ENCODE results near the gene NACAD. TPM values are rescaled to one million over a fixed set of nuclear protein-coding genes. Genes with fewer than 3 reads are reported as not detected.

NACAD gene
- total RNA-seq, 1 donor from 2014 or later: 21.9 TPM

- no peak for TF ChIP-seq CTCF (IDR thresholded peaks at IDR 0.05)
- H3K27ac Mint-ChIP-seq (ENCODE audit: unreplicated experiment): no peak overlapping the region
- H3K4me1 Mint-ChIP-seq (ENCODE audit: low read depth): peaks cover 6% of the 10 kb centered on the region
- peaks cover 19% of the 10 kb centered on the region for H3K36me3 Mint-ChIP-seq (ENCODE audit: low read depth)
- no peaks in the 10 kb centered on the region for H3K9me3 Mint-ChIP-seq (ENCODE audit: low read depth)
- H3K4me3 Mint-ChIP-seq (ENCODE audit: unreplicated experiment): no peak overlapping the region
- DNase-seq (ENCODE audit: low spot score): no peak
- no peaks in the 10 kb centered on the region for H3K27me3 Mint-ChIP-seq (ENCODE audit: low read depth)
Observed at GRCh38 chr7:45102785-45103712, 14.3 kb upstream of the NACAD start.

- no peak for DNase-seq (ENCODE audit: low spot score)
- H3K4me3 Mint-ChIP-seq (ENCODE audit: unreplicated experiment): no peak overlapping the region
- no peaks in the 10 kb centered on the region for H3K4me1 Mint-ChIP-seq (ENCODE audit: low read depth)
- peaks cover 17% of the 10 kb centered on the region for H3K36me3 Mint-ChIP-seq (ENCODE audit: low read depth)
- no peak overlapping the region for H3K27ac Mint-ChIP-seq (ENCODE audit: unreplicated experiment)
- H3K27me3 Mint-ChIP-seq (ENCODE audit: low read depth): no peaks in the 10 kb centered on the region
- H3K9me3 Mint-ChIP-seq (ENCODE audit: low read depth): no peaks in the 10 kb centered on the region
- TF ChIP-seq CTCF (IDR thresholded peaks at IDR 0.05): no peak
Observed at GRCh38 chr7:45101748-45102147, 13.0 kb upstream of the NACAD start.

- H3K27ac Mint-ChIP-seq (ENCODE audit: unreplicated experiment): no peak overlapping the region
- H3K36me3 Mint-ChIP-seq (ENCODE audit: low read depth): peaks cover 17% of the 10 kb centered on the region
- H3K4me1 Mint-ChIP-seq (ENCODE audit: low read depth): no peaks in the 10 kb centered on the region
- H3K4me3 Mint-ChIP-seq (ENCODE audit: unreplicated experiment): no peak overlapping the region
- H3K9me3 Mint-ChIP-seq (ENCODE audit: low read depth): no peaks in the 10 kb centered on the region
- no peak for TF ChIP-seq CTCF (IDR thresholded peaks at IDR 0.05)
- H3K27me3 Mint-ChIP-seq (ENCODE audit: low read depth): no peaks in the 10 kb centered on the region
- no peak for DNase-seq (ENCODE audit: low spot score)
Observed at GRCh38 chr7:45100761-45101480, 12.2 kb upstream of the NACAD start.

GRCh38 chr7:45099891-45100760, 11.4 kb upstream of the NACAD start:
- Mint-ChIP-seq H3K36me3 (ENCODE audit: low read depth) (peaks cover 17% of the 10 kb centered on the region), H3K27ac (ENCODE audit: unreplicated experiment) (no peak overlapping the region), H3K27me3 (ENCODE audit: low read depth) (no peaks in the 10 kb centered on the region), H3K4me3 (ENCODE audit: unreplicated experiment) (no peak overlapping the region), H3K4me1 (ENCODE audit: low read depth) (no peaks in the 10 kb centered on the region), H3K9me3 (ENCODE audit: low read depth) (no peaks in the 10 kb centered on the region)
- TF ChIP-seq CTCF (IDR thresholded peaks at IDR 0.05): no peak
- no peak for DNase-seq (ENCODE audit: low spot score)

All from chondrocyte (in vitro differentiated cells).